Fibroblast of gingiva (primary cell): Measurements from ENCODE around the gene MAPK7.

Experiments
- DNase-seq: peaks from one replicate; pipeline ENCODE4 v3.0.0-alpha.2; 2011; ENCODE audit warnings: low read depth

The MAPK7 gene

DNA sequence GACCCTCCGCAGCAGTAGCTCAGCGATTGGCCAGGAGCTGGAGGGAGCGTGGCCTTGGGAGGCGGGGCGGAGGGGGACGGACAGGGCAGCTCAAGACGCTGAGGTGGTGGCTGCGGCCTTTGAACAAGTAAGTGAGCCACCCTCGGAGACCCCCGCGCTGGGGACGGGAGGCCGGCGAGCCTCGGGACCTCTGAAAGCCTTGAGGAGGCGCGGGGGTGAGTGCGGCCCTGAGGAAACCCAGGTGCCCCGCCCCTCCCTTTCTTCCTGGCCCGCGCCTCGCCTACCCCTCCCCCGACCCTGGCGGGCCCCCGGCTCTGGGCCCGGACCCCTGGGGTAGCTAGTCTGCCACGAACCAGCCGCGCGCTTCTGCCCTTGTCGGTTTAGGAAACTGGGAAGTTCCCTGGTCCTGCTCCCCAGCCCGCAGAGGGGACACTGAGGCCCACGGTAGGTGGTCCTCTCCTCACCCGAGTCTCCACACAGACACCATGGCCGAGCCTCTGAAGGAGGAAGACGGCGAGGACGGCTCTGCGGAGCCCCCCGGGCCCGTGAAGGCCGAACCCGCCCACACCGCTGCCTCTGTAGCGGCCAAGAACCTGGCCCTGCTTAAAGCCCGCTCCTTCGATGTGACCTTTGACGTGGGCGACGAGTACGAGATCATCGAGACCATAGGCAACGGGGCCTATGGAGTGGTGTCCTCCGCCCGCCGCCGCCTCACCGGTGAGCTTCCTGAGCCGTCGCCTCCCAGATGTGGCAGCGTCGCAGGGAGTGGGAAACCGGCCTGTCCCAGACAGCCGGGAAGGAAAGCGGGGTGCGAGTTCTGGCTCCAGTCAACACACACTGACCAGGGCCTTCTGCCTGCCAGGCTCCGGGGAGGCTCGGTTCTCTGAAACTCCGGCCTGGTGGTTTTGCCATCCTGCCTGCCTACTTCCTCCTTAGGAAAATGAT is at the start of gene MAPK7:
TSS of gene MAPK7 (plus strand) at position 83 of the 945 bp plus-strand sequence. CDS start at position 486, 403 bp downstream.
- DNase-seq, result no peak

DNA sequence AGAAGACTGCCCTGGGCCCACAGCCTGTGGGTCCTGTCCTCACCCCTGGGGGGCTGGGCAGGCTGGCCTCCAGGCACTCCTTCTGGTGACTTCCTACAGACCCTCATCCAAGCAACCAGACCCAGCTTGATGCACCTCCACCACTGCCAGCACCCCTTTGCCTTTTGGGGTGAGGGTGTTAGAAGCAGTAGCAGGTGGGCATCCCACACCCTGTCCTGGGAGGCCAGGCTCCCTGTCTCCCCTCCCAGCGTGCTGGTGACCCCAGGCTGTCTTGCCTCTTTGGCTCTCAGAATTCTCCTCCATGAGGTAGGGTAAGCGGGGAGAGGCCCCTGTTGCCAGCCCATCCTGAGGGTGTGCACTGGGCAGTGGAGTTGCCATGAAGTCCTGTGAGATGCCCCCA is 49.2 kb upstream of the MAPK7 start:
- DNase-seq, result no peak

DNA sequence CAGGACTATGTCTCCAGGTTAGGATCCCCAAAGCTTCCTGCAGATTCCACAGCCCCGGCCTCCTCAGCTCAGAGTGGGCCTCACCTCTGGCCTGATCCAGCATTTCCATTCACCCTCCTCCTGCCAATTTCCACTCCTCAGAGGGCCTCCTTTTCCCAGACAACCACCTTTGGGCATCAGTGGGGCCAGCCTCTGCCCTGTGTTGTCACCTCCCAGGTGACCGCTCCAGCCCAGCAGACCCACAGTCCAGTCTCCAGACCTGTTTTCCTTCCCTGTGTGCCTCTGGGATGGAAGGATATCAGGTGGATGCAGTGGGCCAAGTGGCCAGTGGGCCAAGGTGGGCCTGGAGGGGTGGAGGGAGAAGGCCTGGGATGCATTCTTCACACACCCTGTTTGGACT is 48.5 kb upstream of the MAPK7 start:
- DNase-seq, result no peak

DNA sequence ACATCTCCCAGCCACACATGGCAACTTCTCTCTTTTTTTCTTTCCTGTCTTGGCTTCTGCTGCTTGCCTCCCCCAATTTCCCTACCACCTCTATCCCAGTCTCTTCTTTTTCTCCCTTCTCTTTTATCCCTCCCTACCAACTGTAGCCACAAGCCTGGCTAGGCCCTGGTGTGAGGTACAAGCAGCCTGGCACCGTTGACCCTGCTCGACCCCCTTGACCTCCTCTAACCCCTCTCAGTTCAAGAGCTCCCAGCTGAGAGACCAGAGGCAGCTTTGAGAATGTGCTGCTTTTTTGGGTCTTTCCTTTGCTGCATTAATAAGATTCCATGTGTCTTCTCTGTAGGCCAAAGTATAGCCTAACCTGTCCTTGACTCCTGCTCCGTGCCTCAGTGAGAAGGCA is 48.0 kb upstream of the MAPK7 start:
- DNase-seq, result no peak

DNA sequence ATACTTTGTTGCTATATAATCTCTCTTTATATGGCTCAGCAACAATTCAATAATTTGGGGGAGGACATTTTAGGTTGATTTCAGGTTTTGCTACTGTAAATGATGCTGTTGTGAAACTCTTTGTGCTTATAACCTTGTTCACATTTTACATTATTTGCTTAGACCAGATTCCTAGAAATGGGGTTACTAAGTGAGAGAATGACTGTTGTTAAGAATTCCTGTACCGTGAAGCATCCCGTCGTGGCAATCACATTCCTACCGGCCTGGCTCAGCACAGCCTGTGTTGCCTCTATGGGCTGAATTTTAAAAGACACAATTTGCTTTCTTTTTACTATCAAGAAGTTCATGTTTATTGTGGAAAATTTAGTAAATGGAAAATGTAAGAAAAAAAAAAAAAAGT is 47.2 kb upstream of the MAPK7 start:
- peak; percentile 79 for DNase-seq

DNA sequence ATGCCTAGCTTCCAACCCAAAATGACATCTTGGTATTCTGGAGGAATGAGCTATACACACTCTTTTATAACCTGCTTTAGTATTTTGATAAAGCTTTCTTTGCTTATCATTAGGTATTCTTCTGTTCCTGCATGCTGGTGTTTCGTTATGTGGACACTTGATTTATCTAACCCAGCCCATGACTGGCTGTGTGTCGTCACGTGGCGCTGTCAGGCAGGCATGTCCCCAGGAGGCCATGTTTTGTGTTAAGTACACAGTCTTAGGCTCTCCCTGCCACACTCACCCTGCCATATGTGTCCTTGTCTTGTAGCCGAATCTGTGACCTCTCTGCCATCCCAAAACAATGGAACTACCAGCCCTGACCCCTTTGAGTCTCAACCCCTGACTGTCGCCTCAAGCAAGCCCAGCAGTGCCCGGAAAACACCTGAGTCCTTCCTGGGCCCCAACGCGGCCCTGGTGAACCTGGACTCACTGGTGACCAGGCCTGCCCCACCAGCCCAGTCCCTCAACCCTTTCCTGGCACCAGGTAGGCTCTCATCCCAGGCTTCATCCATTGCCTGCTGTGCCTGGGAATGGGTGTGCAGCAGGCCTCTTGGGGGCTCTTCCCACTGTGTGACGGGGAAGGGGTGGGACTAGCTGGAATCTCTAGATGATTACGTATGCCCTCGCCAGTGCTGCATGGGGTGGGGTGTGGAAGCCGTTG is 46.6 kb upstream of the MAPK7 start:
- DNase-seq, result no peak

DNA sequence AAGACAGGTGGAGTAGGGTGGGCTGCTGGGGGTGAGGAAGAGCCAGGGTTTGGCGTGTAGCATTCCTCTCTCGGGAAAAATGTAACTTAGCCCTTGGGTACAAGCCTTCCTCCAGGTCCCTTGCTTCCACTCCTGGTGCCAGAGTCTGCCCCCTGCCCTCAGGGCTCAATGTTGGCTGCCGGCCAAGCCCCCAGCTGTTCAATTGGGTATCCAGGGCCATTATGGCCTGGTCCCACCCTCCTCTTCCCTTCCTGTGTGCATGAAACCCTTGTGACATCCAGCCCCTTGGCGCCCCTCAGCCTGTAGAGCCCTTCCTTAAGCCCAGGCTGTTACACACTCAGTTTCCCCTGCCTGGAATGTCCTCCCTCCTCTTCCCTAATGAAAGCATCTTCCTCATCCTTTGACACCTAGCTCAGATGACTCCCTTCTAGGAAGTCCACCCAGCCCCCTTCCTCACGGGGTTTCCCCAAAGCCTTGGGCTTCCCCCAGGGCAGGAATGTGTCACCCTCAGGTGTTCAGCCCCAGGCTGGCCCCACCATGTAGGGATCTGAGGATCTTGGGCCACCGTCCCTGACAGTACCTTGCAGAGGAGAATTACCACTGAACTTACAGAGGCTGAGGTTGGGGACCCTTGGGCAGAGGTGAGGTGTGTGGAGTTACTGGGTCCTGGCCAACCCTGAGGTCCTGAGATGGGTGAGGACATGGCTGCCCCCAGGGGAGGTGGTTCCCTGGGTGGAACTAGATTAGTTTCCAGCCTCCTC is 45.7 kb upstream of the MAPK7 start:
- no peak for DNase-seq

DNA sequence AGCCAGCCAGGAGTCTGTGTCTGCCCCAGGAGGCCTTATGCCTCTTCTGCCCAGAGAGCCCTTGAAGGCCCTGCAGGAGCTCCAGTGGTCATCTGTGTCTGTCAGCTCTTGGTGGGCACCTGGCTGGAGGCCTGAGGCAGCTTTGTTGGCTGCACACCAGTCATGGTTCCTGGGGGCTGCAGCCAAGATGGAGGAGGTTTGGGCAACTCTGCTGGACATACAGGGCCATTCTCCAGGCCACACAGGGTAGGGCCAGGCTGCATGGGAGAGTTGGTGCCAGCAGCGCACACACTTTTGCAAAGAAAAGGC is 45.2 kb upstream of the MAPK7 start:
- no peak for DNase-seq

DNA sequence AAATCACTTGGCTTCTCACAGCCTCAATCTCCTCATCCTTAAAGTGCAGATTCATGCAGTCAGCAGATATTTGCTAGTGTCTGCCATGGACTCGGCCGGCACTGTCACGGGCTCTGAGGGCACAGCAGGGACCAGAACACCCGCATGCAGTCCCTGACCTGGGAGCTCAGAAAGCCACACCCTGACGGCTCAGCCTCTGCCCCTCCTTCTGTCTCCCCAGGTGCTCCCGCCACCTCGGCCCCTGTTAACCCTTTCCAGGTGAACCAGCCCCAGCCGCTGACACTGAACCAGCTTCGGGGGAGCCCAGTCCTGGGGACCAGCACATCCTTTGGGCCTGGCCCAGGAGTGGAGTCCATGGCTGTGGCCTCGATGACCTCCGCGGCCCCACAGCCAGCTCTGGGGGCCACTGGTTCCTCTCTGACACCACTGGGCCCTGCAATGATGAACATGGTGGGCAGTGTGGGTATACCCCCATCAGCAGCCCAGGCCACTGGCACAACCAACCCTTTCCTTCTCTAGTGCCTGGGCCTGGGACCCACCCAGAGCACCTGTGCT is 44.5 kb upstream of the MAPK7 start:
- DNase-seq, result no peak

DNA sequence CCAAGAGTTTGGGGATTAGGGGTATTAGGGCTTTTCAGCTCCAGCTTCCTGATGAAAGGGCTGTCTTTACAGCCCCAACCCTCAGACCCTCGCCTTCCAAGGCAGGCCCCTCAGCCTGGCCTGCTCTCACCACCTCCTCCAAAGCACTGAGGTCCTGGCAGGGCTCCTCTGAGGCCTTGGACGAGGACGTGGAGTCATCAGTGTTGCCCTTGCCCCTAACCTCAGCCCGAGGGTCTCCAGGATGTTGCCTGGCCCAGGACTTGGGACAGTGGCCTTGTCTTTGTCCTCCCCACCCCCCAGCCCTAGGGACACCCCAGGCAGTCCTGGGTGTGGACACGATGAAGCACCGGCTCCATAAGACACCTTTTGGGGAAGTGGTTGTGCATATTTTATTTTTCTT is 44.0 kb upstream of the MAPK7 start:
- DNase-seq, result no peak

DNA sequence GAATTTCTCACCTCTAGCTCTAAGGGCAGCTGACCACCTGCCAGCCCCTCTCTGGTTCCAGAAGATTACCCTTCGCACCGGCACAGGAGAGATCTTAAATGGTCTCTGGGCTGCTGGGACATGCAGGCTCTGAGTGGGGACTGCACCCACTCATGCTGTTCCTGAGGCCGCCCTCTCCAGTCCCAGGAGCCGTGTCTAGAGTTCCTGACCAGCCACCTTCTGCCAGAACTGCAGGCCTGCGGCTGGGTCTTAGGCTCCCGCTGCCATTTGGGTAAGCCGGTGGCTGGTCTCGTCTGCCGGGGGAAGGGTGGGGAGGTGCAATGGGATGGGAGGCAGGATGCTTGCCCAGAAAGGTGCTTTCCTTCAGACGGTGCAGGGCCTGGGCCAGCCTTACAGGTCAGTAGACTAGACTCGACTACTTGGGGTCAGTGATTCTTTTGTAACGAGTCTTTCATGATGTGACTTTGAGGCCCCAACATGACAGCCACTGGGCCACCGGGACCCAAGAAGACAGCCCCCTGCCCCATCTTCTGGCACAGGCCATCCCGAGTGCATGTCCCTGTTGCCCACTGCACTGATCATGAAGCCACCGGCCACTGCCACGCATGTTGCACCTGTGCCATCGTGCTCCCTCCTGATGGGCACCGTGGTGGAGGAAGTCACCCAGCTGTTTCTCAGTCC is 42.2 kb upstream of the MAPK7 start:
- DNase-seq, result no peak

DNA sequence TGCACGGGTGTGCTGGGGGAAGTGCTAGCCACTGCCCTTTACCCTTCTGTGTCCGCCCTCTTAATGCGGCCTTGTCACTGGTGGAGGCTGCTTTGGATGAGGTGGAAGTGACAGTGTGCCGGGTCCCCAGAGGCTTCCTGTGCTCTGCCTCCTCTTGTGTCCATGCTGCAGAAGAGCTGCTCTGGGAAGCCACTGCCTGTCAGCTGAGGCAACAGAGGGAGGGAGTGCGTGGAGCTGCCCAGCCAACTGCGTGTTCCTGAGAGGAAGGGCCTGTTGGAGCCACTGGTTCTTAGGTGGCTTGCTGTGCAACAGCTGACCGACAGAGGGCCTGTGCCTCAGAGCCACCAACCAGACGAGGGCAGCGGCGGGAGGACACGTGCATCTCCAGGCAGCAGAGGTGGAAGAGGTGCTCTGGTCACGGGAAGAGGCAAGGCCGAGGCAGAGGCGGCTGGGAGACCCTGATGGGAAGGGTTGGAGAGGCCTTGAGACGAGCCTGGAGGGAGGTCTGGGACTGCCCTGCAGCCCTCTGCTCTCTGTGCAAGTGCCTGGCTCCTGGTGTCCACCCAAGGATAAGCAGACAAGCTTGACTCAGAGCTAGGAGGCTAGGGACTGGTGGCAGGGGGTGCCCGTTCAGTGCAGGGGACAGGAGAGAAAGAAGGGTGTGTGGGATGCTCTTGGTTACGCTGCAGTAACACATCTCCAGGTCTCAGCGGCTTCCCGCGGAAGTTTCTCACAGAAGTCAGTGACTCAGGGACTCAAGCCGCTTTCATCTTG is 41.2 kb upstream of the MAPK7 start:
- no peak for DNase-seq

DNA sequence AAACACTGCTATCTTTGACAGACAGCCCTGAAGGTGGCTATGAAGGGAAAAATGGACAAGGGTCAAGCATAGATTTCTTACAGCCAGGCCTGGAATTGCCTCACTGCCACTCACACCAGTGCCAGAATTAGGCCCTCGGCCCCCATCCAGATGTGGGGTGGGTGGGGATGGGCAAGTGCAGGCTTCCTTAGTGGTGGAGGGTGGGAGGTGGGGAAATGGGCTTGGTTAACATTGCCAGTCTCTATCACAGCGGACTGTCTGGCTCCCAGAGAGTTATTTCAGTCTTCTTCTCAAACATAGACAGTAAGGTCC is 40.6 kb upstream of the MAPK7 start:
- DNase-seq, result no peak

DNA sequence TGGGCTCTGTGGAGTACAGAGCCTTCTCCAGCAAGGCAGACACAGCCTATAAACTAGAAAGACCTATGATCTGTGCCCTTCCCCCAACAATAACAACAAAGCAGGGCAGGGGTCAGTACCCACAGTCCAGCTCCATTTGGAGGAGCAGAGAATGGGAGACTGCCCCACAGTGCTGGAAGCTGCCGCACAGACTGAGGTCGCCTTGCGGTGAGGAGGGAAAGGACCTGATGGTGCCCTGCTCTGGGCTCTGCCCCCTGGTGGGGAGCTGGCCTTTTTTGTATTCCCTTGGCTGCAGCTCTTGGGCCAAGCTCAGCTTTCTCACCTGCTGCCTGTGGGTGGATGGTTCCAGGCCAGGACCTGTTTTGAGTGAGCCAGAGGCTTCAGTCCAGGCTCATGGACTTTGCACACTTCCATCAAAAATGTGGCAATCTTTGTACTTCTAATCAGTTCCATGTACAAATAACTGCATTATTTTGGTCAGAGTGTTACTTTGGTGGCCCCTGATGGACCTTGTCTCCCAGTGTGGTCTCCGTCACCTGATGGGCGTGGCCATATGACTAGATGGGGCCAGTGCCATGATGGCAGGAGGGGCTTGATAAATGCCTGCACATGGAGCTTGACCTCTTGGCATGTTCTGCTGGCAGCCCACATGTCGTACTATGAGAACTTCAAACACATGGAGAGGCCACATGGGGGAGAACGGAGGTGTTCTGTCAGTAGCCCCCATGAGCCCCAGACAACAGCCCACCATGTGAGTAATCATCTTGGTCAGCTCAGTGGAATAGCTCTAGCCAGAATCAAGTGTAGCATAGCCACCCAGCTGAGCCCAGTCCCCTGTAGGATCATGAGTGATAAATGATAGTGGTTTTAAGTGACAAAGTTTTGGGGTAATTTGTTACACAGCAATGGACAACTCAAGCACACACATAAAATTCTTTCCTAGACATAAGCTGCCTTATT is 40.0 kb upstream of the MAPK7 start:
- peak; percentile 29 for DNase-seq

DNA sequence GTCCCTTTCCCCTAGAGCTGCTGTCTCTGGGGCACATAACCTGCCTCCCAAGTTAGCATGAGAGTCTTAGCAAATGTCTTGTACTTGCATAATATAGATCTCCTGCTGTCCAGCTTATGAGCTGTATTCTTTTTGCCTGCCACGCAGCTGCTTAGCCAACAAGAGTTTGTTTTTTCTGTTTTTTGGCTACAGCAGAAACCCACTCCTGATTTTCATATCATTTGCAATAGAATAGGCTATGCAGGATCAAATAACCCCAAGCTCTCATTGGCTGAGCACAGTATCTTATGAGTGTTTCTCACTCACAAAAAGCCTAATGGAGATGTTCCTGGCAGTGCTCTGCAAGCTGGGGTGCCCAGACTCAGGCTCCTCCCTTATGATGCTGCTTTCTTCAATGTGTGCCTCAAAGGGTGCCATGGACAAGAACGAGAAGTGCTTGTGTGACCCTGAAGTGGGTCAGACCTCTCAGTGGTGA is 38.9 kb upstream of the MAPK7 start:
- peak; percentile 78 for DNase-seq

DNA sequence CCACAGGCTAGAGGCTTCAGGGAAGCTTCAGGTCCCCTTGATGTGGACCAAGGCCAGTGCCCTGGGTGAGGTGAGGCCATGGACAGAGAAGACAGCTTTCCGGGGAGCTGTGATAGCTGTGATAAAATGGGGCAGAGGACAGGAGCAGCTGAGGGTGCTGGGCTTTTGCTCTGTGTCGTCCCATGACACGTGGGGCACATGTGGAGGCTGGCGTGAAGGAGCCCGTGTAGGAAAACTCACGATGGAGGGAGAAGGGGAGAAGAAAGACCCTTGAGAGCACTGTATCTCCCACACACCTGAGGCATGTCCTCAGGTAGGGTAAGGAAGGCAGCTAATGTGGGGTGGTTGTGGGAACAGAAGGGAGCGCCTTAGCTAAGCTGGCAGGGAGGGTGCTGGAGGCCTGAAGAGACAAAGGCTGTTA is 37.1 kb upstream of the MAPK7 start:
- no peak for DNase-seq

DNA sequence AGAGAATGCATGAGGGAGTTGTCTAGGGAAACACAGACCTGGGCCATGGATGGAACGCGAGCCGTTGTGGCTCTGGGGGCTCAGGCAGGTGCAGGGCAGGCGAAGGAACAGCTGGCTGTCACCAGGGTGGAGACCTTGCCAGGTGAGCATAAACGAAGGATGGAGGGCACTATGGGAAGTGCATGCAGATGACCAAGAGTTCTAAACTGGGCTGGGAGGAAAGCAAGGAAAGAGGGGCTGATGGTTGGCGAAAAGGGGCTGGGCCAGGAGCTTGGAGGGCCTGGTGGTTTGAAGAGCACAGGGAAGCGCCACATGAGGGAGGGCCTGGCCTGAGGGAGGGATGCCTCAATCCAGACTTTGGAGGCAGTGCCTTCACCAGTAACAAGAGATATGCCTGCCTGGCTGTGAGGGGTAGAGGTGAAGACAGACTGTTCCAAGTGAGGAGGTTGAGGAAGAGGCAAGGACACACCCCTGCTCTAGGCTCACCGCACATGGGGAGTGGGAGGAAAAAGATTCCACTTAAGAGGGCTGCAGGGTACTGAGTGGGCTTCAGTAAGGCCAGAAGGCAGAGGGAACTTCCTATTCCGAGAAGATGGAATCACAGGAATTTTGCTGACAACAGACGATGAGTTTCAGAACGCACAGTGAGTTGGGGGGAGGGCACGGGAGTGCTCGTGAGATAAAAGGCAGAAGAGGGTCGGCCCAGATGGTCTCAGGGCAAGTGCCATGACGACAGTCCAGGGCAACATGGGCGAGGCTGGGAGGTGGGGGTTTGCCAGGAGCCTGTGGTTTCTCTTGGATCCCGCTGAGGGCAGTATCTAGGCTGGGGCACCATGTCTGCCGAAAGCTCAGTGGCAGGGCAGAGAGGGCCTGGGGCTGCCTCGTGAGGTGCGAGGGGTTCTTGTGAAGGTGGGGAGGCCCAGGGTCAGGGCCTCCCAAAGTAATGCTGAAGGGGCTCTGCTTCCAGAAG is 36.4 kb upstream of the MAPK7 start:
- peak; percentile 21 for DNase-seq

DNA sequence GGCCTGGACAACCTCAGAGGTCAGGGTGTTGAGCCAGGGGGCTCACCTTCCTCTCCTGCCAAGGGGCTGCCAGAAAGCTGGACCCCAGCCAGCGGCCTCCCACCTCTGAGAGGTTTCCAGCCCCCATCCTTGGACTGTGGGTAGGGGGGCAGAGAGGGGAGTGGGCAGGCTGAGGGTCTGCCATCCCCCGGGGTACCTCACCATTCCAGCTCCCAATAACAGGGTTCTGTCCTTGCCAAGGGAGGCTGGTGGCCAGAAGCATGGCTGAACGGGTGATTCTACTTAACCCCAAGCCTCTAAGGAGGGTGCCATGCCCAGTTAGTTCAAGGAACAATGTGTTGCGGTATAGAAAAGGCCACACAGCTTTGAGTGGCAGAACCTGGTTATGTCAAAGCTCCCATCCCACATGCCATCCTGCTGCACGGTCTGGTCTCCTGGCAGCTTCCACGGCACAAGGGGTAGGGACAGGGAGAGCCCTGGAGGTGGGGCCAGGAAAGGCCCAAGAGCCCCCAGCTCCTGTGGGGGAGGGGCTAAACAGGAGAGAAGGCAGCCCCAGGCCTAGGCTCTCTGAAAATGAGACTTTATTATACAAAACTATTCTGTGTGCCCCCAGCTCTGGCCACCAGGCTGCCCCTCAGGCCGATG is 35.6 kb upstream of the MAPK7 start:
- DNase-seq, result no peak
